Bronchial epithelial cell (primary cell): Measurements from ENCODE around the gene DCAF12. TPM values are rescaled to one million over a fixed set of nuclear protein-coding genes. Genes with fewer than 3 reads are reported as not detected.

Source experiments
- DNase-seq: peaks from one replicate; pipeline ENCODE4 v3.0.0-alpha.2; 2010; ENCODE audit warnings: low read depth
- FAIRE-seq: peaks from 2 replicates; lab custom pipeline; 2011; peaks lifted over from hg19 to GRCh38; lab: Jason Lieb, UNC
- H3K27me3 ChIP-seq: 2 replicates; pipeline ENCODE4 v1.5.1; 2011; ENCODE audit warnings: low read length; ENCODE audit not compliant: control insufficient read depth, insufficient read depth
- H3K36me3 ChIP-seq: 2 replicates; pipeline ENCODE4 v1.5.1; 2011; ENCODE audit warnings: low read length; ENCODE audit not compliant: control insufficient read depth, insufficient read depth
- H3K4me3 ChIP-seq: 2 replicates; pipeline ENCODE4 v1.5.1; 2011; ENCODE audit warnings: mild to moderate bottlenecking, low read depth, low read length, control low read depth
- CTCF ChIP-seq: IDR thresholded peaks from 2 replicates; pipeline ENCODE4 v1.5.1; 2011; ENCODE audit warnings: mild to moderate bottlenecking, moderate library complexity, low read length, control low read depth, inconsistent platforms; ENCODE audit not compliant: insufficient read depth, severe bottlenecking
- total RNA-seq: library from RNA; depleted of rRNA; stranded (reverse); fragments of >200 nt; gene quantifications from 2 replicates; pipeline ENCODE4 v1.2.1, GENCODE V29; 2014

DCAF12 gene
- total RNA-seq, 1 donor from 2014 or later = 15.3 TPM

GRCh38 chr9:34163434-34163833, 36.9 kb upstream of the DCAF12 start:
- no peaks in the 10 kb centered on the region for H3K27me3 ChIP-seq
- no peak for TF ChIP-seq CTCF
- FAIRE-seq (no peak), DNase-seq (peak; percentile 94)
- H3K36me3 ChIP-seq = no peaks in the 10 kb centered on the region
- H3K4me3 ChIP-seq = no peak overlapping the region

GRCh38 chr9:34158362-34158869, 31.9 kb upstream of the DCAF12 start:
- Histone ChIP-seq H3K4me3 (no peak overlapping the region), H3K36me3 (no peaks in the 10 kb centered on the region), H3K27me3 (no peaks in the 10 kb centered on the region)
- FAIRE-seq (peak; percentile 86), DNase-seq (peak; percentile 100)
- no peak for TF ChIP-seq CTCF

GRCh38 chr9:34157898-34158297, 31.4 kb upstream of the DCAF12 start:
- Histone ChIP-seq H3K4me3 (no peak overlapping the region), H3K36me3 (no peaks in the 10 kb centered on the region), H3K27me3 (no peaks in the 10 kb centered on the region)
- DNase-seq = no peak
- no peak for FAIRE-seq
- TF ChIP-seq CTCF = no peak

GRCh38 chr9:34157318-34157717, 30.8 kb upstream of the DCAF12 start:
- DNase-seq = no peak
- no peak for FAIRE-seq
- TF ChIP-seq CTCF = no peak
- Histone ChIP-seq H3K4me3 (no peak overlapping the region), H3K36me3 (no peaks in the 10 kb centered on the region), H3K27me3 (no peaks in the 10 kb centered on the region)

GRCh38 chr9:34154057-34154456, 27.6 kb upstream of the DCAF12 start:
- FAIRE-seq (no peak), DNase-seq (no peak)
- H3K4me3 ChIP-seq = no peak overlapping the region
- H3K36me3 ChIP-seq = no peaks in the 10 kb centered on the region
- no peak for TF ChIP-seq CTCF
- H3K27me3 ChIP-seq = no peaks in the 10 kb centered on the region

GRCh38 chr9:34151398-34151797, 24.9 kb upstream of the DCAF12 start:
- DNase-seq (no peak), FAIRE-seq (no peak)
- Histone ChIP-seq H3K4me3 (no peak overlapping the region), H3K36me3 (no peaks in the 10 kb centered on the region), H3K27me3 (no peaks in the 10 kb centered on the region)
- no peak for TF ChIP-seq CTCF
